Vagina (tissue), 2 donors: Measurements from ENCODE around the gene SLC12A3. TPM values are rescaled to one million over a fixed set of nuclear protein-coding genes. Genes with fewer than 3 reads are reported as not detected.

Experiments
- DNase-seq, 2 donors: peaks; one replicate each; pipeline ENCODE4 v3.0.0-alpha.2; 2017; ENCODE audit errors: extremely low spot score in 2 of 2
- H3K27ac ChIP-seq: fragments of 200-600 bp; sonication (generic); one replicate; pipeline ENCODE4 v1.5.1; 2019
- H3K27me3 ChIP-seq: fragments of 200-600 bp; sonication (generic); one replicate; pipeline ENCODE4 v1.5.1; 2019
- H3K36me3 ChIP-seq, 2 donors: fragments of 200-600 bp; sonication (generic); one replicate each; pipeline ENCODE4 v1.5.1; 2017 to 2019
- H3K4me1 ChIP-seq: fragments of 200-600 bp; sonication (generic); one replicate; pipeline ENCODE4 v1.5.1; 2019
- H3K4me3 ChIP-seq, 2 donors: fragments of 200-600 bp; sonication (generic); 1 replicate in 1 of 2; 2 replicates in 1 of 2; pipeline ENCODE4 v1.5.1; 2016 to 2019
- H3K9me3 ChIP-seq: fragments of 200-600 bp; sonication (generic); one replicate; pipeline ENCODE4 v1.5.1; 2019
- CTCF ChIP-seq, 3 experiments: fragments of 450-650 bp in 2 of 3; fragments of 200-600 bp in 1 of 3; sonication (generic) in 1 of 3; IDR thresholded peaks; one replicate each; pipeline ENCODE4 v1.5.1; 2017 to 2019; ENCODE audit warnings: antibody characterized with exemption in 3 of 3, mild to moderate bottlenecking in 2 of 3, moderate library complexity in 2 of 3
- POLR2A ChIP-seq, 2 donors: fragments of 450-650 bp; IDR thresholded peaks; one replicate each; pipeline ENCODE4 v1.6.1; 2017; ENCODE audit warnings: antibody characterized with exemption in 2 of 2, mild to moderate bottlenecking in 2 of 2, moderate library complexity in 2 of 2
- POLR2AphosphoS5 ChIP-seq, 2 donors: sonication (generic); formaldehyde crosslinking; IDR thresholded peaks; one replicate each; pipeline ENCODE4 v1.9.0; 2017; ENCODE audit warnings: antibody characterized with exemption in 2 of 2, mild to moderate bottlenecking in 2 of 2, low read depth in 1 of 2; ENCODE audit not compliant: insufficient read depth in 1 of 2
- intact Hi-C: fragments of 100-400 bp; cut with DNase I; formaldehyde crosslinking; loops from one replicate; pipeline ENCODE4 v1.15.1; 2023
- microRNA counts, 2 donors: library from miRNA; unstranded; fragments of <30 nt; microRNA quantifications; one replicate each; lab custom pipeline; 2016 to 2017
- microRNA-seq: library from miRNA; unstranded; fragments of <30 nt; microRNA quantifications from one replicate; pipeline ENCODE4, GENCODE V29; 2017; ENCODE audit warnings: borderline number of aligned reads, borderline replicate concordance
- small RNA-seq: library from RNA; depleted of rRNA; stranded (forward); fragments of <200 nt; gene quantifications from one replicate; pipeline ENCODE3, GENCODE V24; 2016
- total RNA-seq: library from RNA; depleted of rRNA; stranded (reverse); fragments of >200 nt; gene quantifications from one replicate; pipeline ENCODE4 v1.2.3, GENCODE V29; 2016

SLC12A3 gene
- total RNA-seq, 1 donor from 2014 or later, result not detected

DNA sequence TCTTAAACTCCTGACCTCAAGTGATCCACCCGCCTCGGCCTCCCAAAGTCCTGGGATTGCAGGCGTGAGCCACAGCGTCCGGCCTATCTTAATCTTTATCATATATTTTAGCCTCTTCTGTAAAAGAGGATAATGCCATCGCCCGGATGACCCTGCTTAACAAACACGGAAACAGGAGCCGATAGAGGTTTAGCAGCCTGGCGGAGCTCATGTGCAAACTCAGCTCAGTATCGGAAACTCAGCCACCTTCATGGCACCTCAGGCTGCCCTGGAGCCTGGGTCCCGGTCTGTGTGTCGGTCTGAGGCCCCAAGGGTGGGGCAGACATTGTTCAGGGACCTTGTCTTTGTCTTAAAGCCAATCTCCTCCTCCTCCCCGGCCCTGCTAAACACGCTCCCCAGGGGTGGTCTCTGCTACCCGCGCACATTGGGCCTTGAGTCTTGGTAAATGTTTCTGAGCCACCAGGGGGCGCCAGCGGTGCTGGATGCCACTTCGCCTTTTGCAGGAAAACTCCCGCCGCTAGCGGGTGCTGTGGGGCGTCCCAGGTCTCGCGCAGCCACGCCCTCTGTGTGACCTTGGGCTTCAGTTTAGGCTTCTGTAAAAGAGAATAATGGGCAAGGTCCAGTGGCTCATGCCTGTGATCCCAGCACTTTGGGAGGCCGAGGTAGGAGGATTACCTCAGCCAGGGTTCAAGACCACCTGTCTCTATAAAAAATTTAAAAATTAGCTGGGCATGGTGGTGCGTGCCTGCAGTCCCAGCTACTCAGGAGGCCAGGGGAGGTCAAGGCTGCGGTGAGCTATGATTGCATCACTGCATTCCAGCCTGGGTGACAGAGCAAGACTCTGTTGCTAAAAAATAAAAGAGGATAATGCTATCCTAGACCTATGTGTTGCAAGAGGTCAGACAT, 99.5 kb downstream of the SLC12A3 start:
- Histone ChIP-seq H3K9me3 (no peaks in the 10 kb centered on the region), H3K4me3 (no peak overlapping the region), H3K27ac (no peak overlapping the region), H3K27me3 (no peaks in the 10 kb centered on the region), H3K4me1 (peaks cover 12% of the 10 kb centered on the region), H3K36me3 (no peaks in the 10 kb centered on the region)
- DNase-seq, result no peak
- intact Hi-C loops, result no loop called here
- peak; percentile 54 to 69 (median 69) for TF ChIP-seq CTCF (IDR thresholded peaks at IDR 0.05)
- no peak for TF ChIP-seq POLR2A (IDR thresholded peaks at IDR 0.05)
- TF ChIP-seq POLR2AphosphoS5 (IDR thresholded peaks at IDR 0.05; ENCODE audit: insufficient read depth in 1 of 2, low read depth in 1 of 2), result peak in 1 of 2 donors; percentile 28

MicroRNAs encoded within 50 kb of the gene (microRNA counts, 767-probe panel; counts per million panel counts)
- 238 to 261 counts per million in 2 donors for microRNA hsa-miR-138-5p (lab: Ali Mortazavi, UCI)

Small RNA genes within 50 kb of the gene (microRNA-seq; reads per million reads assigned to microRNA genes)
- gene MIR138-2 (3.4 reads per million), gene MIR6863 (not detected)

Small RNA genes within 50 kb of the gene (small RNA-seq; reads per million reads assigned to genes)
- gene MIR138-2, result not detected

Other genes with a start within 250 kb of the SLC12A3 start
- gene MT1E, start 239.4 kb upstream of the SLC12A3 start, total RNA-seq, result 564 TPM
- gene MT1M, start 232.5 kb upstream of the SLC12A3 start, total RNA-seq, result 63.3 TPM
- gene MT1A, start 226.5 kb upstream of the SLC12A3 start, total RNA-seq, result 110 TPM
- gene MT1B, start 213.3 kb upstream of the SLC12A3 start, total RNA-seq, result not detected
- gene MT1F, start 207.2 kb upstream of the SLC12A3 start, total RNA-seq, result 16.0 TPM
- gene MT1G, start 197.1 kb upstream of the SLC12A3 start, total RNA-seq, result not detected
- gene MT1H, start 195.4 kb upstream of the SLC12A3 start, total RNA-seq, result not detected
- gene MT1X, start 182.7 kb upstream of the SLC12A3 start, total RNA-seq, result 3,049 TPM
- gene NUP93, start 135.1 kb upstream of the SLC12A3 start, total RNA-seq, result 43.7 TPM
- gene HERPUD1, start 66.9 kb downstream of the SLC12A3 start, total RNA-seq, result 97.7 TPM
- not detected for gene CETP, start 96.7 kb downstream of the SLC12A3 start, total RNA-seq
- 114 TPM for gene NLRC5, start 124.3 kb downstream of the SLC12A3 start, total RNA-seq
- gene CPNE2, start 227.4 kb downstream of the SLC12A3 start, total RNA-seq, result 40.3 TPM